ENCODE results near the gene MAPK4.

The MAPK4 gene

GRCh38 chr18:50716902-50717301 is 157.0 kb downstream of the MAPK4 start:
- DNase-seq (ENCODE audit: extremely low read depth, low read depth) = no peak
- TF ChIP-seq, protein P1, sequence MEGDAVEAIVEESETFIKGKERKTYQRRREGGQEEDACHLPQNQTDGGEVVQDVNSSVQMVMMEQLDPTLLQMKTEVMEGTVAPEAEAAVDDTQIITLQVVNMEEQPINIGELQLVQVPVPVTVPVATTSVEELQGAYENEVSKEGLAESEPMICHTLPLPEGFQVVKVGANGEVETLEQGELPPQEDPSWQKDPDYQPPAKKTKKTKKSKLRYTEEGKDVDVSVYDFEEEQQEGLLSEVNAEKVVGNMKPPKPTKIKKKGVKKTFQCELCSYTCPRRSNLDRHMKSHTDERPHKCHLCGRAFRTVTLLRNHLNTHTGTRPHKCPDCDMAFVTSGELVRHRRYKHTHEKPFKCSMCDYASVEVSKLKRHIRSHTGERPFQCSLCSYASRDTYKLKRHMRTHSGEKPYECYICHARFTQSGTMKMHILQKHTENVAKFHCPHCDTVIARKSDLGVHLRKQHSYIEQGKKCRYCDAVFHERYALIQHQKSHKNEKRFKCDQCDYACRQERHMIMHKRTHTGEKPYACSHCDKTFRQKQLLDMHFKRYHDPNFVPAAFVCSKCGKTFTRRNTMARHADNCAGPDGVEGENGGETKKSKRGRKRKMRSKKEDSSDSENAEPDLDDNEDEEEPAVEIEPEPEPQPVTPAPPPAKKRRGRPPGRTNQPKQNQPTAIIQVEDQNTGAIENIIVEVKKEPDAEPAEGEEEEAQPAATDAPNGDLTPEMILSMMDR (IDR thresholded peaks at IDR 0.05; ENCODE audit: low read depth, low read length) = no peak

GRCh38 chr18:50717563-50717962 is 157.7 kb downstream of the MAPK4 start:
- TF ChIP-seq, protein P1 (IDR thresholded peaks at IDR 0.05; ENCODE audit: low read depth, low read length) = no peak
- DNase-seq (ENCODE audit: extremely low read depth, low read depth) = no peak

GRCh38 chr18:50719471-50720324 is 159.8 kb downstream of the MAPK4 start:
- TF ChIP-seq, protein P1 (IDR thresholded peaks at IDR 0.05; ENCODE audit: low read depth, low read length) = no peak
- no peak for DNase-seq (ENCODE audit: extremely low read depth, low read depth)

DNA sequence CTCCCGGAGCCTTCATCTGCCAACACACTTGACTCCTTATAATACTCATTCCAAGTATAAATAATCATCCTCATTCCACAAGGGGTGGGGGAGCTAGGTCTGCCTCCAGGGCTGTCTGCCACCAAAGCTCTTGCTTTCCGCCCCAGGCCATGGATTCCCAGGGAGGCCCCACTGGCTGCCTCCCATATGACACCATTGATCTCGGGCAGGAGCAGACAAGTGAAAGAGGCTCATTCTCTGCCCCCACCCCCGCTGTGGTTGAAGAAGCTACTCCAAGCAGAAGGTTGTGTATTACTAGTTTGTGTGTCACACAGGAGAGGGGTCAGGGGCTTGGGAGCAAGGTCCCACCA is 160.4 kb downstream of the MAPK4 start:
- DNase-seq (ENCODE audit: extremely low read depth, low read depth) = no peak
- TF ChIP-seq, protein P1 (IDR thresholded peaks at IDR 0.05; ENCODE audit: low read depth, low read length) = no peak

DNA sequence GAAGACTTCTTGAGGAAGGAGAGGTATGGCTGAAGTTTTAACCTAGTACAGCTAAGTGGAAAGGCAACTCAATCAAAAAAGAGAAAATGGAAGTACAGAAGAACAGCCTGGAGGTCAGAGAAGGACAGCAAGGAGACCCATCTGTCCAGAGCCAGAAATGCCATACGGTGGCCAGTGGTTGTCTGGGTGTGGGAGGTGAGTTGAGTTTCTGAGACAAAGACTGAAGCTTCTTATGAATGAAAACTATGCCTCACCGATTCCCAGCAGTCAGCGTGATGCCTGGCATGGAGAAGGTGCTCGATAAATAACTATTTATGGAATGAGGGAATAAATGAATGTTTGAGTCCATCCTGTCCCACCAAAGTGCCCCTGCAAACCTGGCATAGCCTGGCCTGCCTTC is 161.1 kb downstream of the MAPK4 start:
- DNase-seq (ENCODE audit: extremely low read depth, low read depth) = no peak
- TF ChIP-seq, protein P1 (IDR thresholded peaks at IDR 0.05; ENCODE audit: low read depth, low read length) = no peak

DNA sequence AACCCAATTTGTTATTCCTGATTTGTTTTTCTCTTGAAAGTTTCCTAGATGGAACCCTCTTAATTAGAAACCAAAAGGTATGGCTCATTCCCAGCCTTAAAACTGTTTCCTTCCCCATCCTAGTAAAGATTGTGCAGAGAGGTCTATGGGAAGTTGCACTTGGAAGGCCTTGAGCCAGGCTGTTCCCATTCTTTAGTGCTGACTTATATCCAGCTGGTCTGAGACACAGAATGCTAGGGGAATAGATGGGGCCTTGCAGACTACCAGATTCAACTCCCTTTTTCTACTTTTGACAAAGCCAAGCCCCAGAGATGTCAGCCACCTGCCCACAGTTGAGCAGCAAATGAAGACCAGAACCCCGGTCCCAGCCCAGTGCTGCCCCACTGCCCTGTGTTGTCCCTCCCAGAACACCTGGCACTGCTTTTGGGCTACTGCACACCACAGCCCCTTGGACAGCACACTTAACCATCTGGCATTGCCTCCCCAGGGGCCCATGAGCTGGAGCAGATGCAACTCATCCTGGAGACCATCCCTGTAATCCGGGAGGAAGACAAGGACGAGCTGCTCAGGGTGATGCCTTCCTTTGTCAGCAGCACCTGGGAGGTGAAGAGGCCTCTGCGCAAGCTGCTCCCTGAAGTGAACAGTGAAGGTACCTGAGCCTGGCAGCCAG is 161.7 kb downstream of the MAPK4 start:
- TF ChIP-seq, protein P1 (IDR thresholded peaks at IDR 0.05; ENCODE audit: low read depth, low read length) = no peak
- DNase-seq (ENCODE audit: extremely low read depth, low read depth) = no peak

DNA sequence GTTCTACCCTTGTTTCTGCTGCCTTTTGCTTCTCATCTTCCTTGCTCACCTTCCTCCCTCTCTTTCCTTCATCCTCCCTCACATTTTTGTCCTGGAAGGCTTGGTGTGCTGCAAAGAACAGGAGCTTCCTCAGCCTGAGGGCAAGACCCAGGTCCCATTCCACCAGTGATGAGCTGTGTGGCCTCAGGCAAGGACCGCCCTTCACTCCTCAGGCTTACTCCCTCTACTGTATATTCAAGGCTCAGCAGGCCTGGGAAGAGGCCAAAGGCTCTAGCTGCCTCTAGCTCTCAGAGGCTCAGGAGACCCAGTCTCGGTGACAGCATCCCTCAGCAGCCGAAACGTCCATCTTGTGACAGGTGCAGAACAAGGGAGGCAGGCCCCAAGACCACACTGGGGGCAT is 162.4 kb downstream of the MAPK4 start:
- DNase-seq (ENCODE audit: extremely low read depth, low read depth) = no peak
- TF ChIP-seq, protein P1 (IDR thresholded peaks at IDR 0.05; ENCODE audit: low read depth, low read length) = no peak
